DMS 273 treated with DMSO at 0.1 percent for 48 hours (cell line): Measurements from ENCODE around the gene SCAPER.

Experiments
- DNase-seq: peaks from one replicate; lab custom pipeline; 2025; lab: John Stamatoyannopoulos, UW

Gene SCAPER

DNA sequence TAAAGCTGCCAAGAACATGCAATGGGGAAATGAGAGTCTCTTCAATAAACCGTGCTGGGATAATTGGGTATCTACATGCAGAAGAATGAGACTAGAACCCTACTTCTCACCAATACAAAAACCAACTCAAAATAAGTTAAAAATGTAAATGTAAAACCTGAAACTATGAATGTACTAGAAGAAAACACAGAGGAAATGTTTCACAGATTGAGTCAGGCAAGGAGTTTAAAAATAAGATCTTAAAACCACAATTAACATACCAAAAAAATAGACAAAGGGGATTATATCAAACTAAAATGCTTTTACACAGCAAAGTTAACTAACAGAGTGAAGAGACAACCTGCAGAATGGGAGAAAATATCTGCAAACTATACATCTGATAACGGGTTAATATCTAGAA lies 478.2 kb downstream of the SCAPER start:
- DNase-seq, result no peak

DNA sequence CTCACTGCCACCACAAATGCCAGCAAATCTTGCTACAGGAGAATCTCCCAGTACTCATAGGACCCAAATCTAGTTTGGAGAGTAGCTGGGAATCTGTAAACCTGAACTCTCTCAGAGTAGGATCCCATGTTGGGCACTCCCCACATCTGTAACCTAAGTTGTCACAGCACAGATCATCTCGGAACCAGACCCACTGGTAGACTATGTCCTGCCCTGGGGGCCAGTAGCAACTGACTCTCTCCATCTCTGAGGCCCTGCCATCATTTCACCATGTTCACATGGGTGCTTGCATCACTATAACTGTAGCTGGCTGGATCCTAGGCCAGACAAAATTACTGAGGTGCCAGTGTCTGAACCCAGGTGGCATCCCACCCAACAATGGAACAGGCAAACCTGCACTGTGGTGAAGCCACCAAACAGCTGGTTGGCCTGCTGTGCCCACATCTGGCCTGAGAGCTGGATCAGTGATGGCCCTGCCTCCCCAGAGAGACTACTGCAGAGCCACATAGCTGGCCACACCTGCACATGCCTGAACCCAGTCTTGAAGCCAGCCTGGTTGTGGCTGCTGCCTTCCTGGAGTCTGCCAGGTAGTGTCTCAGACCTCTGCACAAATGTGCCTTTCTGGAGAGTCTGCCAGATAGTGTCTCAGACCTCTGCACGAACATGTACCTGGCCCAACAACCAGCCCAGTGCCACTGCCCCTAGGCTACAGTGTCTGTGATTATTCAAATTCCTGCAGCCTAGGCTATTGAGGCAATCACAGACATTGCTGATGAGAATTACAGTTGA lies 486.6 kb downstream of the SCAPER start:
- no peak for DNase-seq

DNA sequence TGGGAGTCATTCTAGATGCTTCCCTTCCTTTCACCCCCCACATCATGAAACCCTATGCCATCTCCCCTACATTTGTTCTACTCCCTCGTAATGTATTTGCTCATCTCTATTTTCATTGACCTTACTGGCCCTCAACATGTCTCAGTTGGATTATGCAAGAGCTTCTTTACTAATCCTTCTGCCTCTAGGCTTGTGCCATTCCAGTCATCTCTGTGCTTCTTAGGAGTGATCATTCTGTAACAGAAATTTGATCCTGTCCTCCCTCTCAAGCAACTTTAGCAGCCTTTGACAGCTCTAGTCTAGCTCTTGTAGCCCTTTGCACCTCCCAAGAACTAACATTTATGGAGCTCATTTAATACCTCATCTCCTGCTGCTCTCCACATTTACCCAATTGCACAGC lies 503.9 kb downstream of the SCAPER start:
- DNase-seq, result no peak

DNA sequence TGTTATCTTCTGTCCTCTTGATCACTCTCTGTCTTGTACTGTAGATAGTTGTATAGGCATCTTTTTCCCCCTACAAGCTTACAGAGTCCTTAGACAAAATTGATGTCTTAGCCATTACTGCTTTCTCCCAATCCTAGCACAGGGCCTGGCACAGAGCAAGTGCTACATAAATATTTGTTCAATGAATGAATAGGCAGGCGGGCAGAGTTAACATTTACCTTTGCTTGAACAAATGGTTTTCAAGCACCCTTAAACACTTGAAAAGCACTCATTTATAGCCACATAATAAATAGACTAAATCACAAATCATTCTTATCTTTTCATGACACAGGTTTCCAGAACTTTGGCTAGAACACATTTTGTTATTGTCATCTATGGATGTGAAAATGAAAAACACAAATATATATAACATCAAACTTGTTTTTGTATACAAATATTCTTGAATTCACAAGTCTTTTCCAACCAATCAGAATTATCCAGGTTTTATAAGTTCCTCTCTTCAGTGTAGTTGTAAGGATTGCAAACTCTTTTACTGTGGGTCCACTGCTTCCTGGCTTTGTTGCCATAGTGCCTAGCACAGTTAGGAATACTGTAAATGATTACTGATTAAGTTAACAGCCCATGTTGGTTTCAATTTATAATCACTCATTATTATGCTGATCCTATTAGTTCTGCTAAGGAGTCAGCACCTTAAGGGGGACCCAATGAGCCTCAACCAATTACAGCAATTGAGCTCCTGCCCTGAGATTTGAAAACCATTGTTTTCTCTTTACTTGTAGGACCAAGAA lies 506.6 kb downstream of the SCAPER start:
- no peak for DNase-seq

DNA sequence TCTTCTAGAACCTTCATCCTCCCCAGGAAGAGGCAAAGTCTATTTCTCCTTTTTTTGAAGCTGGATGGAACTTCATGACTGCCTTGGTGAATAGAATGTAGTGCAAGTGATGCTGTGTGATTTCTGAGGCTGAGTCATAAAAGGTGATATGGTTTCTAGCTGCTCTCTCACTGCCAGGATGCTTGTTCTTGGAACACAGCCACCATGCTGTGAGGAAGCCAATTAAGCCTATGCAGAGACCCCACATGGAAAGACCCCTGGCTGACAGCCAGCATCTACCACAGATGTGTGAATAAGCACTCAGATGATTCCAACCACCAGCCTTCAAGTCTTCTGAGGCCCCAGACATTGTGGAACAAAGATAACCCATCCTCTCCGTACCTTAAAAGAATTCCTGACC lies 511.5 kb downstream of the SCAPER start:
- DNase-seq, result peak; percentile 25

DNA sequence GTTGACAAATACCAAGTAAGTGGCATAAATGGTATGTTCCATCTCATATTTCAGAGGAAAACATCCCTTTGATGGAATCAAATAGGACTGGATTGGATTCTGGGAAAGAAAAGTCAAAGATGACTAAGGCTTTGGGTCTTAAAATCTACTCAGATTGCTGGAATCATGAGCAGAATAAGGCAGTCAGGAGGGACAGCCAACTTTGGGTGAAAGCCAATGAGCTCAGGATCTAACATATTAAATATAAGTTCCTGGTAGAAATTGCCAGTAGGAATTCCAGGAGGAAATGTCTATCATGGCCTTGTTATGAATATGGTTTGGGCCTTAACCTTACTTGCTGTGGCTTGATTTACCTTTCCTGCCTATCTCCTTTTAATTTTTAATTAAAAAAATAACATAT lies 513.3 kb downstream of the SCAPER start:
- DNase-seq, result no peak

DNA sequence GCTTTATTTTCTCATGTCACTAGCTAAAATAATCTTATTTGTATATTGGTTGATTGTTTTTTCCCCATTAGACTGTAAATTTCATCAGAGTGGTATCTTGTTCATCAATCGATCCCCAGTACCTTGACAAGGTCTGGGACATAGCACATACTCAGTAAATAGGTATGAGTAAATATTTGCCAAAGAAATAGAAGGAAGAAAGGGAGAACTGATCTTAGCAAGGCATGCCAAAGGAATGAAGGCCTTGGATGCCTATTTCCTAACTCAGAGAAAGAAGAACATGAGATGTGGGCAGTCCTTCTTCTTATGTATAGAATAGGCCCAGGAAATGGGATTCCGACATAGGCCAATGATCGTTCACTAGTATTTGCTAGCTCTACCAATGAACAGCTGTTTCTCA lies 513.8 kb downstream of the SCAPER start:
- DNase-seq, result no peak

DNA sequence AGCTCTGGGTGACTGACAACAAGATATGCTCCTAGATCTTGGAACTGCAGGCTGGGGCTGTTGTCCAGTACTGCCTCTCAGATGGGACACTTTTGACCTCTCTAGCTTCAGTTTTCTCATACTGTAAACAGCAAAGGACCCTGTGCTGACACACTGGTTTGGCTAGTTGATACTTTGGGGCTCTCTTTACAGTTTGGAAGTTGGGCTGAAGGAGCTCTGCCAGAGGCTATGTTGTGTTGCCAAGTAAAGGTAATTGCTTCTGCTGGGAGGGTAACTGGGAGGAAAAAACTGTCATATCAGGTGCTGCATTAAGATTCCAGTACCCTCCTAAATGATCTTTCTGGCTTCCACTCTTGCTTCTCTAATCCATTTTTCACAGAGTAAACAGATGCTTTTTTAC lies 514.6 kb downstream of the SCAPER start:
- no peak for DNase-seq

DNA sequence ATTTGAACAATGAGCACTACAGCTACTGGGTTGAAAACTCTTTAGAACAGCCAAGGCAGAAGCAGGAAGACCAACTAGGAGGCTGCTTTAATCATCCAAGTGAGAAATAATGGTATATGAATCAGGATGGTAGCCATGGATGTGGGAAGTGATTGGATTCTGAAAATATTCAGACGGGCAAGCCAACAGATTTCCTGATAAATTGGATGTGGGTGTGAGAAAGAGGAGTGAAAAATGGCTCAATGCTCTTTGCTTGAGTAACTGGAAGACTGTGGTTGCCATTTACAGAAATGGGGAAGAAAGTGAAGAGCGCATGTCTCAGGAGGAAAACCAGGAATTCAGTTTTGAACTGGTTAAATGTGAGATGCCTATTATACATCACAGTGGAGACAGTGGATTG lies 518.2 kb downstream of the SCAPER start:
- no peak for DNase-seq

DNA sequence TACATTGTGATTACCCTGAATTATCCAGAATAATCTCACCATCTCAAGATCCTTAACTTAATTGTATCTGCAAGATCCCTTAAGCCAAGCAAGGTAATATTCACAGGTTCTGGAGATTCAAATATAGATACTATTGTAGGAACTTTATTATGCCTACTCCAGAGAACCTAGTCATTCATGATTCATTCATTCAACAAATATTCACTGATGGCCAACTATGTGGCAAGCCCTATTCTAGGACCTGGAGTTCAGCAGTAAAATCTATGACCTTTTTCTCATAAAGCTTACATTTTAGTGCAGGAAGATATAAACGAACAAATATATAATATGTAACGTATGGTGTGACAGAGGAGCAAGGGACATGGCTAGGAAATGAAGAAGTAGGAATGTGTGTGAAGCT lies 519.0 kb downstream of the SCAPER start:
- DNase-seq, result no peak

DNA sequence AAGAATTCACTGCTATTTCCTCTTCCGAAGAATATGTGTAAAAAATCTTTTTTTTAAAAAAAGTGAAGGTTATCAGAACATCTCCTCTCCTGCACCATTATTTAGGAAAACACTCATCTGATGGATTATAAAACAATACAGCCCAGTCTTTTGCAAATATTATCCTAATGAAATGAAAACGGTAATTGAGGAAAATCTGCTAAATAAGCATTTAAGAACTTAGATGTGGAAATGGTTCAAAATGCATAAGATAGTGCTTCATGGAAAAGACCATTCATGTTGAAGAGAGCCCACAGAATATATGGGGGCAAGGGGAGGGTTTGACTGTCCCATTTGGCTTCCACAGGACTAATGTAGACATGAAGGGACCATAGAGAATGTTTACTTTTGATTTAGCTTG lies 520.7 kb downstream of the SCAPER start:
- DNase-seq, result no peak

DNA sequence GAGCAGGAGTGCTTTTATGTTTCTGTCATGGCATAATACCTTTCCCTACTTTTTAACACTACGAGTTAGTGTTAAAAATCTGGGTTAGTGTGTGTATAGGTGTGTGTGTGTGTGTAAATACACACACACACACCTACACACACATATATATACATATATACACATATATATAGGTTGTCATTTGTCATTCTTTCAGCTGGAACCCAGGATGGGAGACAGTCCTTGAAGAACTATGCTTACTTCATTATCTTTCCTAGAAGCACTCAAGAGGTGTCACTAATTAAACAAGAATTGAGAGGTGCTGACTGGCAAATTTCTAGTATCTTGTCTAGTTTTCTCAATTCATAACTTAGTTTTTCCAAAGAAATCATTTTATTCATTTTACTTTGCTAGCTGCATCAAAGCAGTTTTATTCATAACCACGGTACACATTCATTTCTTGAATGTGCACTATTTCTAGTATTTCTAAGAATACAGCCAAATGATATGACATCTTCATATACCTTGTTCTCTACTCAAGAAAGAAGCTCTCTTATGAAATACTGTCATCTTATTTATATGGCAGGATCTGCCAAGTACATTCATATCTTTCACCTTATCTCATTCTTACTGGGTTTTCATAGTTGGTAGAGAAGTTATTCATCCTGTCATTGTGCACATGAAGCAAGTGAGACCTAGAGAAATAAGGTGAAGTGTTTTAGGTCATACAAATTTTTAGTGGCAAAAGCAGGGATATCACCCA lies 522.0 kb downstream of the SCAPER start:
- DNase-seq, result no peak

DNA sequence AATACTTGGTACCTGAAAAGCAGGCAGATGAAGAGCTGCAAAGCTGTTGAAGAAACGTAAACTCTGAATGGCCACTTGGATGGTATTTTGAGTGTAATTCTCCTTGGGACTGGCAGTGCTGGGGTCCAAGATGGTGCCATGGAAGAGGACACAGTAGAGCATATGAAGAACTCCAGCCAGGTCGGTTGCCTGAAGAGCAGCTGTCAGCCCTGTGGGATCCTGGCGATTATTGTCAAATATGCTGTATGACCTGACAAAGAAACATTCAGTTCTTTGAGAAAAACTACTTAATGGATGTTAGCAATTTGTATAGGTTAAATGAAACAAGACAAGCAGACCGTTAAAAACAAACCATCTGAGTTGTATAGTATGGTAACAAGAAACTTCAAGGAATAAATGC lies 523.8 kb downstream of the SCAPER start:
- DNase-seq, result no peak

DNA sequence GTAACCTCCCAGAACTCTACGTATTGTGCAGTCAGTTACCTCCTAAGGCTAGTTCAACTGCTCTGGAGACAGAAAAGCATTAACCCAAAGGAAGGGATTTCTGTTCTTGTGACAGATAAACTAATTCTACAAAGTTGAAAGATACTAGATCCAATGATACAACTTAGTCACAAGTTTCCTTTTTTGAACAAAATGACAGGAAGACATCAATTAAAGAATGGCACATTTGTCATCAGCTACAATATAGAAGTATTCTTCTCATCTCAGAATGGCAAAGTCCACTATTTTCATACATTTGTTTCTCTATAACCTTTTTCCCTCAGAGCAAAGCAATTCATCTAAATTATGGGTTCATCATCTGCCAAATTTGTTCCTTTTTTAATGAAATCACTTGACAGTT lies 524.9 kb downstream of the SCAPER start:
- DNase-seq, result no peak

DNA sequence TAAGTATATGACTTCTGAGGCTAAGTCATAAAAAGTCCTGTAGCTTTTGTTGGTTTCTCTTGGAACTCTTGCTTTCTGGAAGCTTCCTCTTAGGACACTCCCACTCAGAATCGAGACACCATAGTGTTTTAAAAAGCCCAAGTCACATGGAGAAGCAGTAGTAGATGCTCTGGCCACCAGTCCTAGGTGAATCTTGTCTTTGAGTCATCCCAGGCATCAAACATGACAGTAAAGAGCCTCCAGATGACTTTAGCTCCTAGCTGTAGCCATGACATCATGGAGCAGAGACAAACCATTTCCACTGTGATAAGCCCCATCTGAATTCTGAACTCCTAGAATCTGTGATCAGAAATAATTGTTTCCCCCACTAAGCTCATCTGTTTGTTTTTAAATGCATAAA lies 526.4 kb downstream of the SCAPER start:
- DNase-seq, result no peak

DNA sequence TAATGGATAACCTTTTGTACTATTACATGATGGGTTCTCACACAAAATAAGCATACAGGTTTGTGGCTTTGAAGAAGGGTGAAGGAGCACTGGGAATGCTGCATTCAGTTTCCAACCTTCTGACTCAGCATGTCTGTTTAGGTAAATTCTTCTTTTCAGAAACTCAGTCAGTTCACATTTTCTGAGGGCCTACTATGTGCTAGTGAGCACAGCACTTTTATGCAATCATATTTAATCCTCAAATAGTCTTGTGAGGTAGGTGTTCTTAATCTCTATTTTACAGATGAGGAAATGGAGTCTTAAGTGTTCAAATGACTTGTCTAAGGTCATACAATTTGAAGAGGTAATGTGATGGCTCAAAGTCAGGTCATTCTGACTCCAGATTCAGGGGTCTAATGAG lies 527.4 kb downstream of the SCAPER start:
- no peak for DNase-seq

DNA sequence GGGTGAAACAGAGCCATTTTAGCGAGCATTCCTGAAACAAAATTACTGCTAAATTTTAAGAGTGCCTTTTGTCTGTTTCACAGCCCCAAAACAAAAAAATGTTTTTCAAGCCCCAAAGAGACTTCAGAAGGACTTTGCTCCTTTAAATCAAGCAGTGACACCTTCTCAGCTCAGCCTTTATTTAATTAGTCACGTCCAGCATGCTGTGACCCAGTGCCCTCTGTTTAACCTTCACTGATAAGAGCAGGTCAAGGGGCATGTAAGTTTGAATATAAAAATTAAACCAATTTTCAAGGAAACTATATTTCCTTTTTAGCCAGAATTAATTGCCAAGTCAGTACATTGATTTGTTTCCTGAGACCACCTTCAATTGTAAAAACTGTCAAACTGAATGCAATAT lies 527.9 kb downstream of the SCAPER start:
- DNase-seq, result no peak

DNA sequence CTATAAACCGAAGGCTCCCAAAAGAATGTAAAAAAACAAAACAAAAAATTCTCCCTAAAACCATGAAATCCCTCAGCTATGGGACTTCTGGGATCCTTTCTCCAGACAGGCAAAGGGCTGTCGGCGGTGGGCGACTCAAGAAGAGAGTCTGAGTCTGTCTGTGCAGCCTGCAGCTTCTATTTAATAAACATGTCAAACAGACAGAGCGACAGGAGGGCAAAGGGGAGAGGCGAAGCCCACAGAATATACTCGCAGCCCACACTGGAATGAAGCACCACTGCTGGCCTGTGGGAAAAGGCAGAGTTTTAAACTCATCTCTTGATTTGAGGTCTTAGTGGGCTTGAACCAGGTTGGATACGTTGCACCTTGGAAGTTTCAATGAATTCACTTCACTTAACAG lies 528.3 kb downstream of the SCAPER start:
- no peak for DNase-seq

DNA sequence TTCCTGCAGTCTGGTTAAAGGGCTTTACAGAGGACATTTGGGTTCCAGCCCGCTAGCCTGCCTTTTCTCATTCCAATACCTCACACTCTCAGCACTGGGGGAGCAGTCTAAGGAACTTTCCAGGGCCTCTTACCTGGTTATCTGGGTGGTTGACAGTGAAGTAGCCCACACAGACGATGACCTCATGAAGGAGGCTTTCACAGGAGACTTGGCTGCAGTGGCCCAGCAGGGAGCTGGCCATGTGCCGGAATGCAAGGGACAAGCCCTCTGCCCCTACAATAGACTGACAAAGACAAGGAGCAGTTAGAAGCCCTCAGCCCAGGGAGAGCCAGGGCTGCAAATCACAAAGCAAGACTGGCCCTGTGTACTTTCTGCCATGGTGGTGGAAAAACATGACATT lies 529.1 kb downstream of the SCAPER start:
- no peak for DNase-seq

DNA sequence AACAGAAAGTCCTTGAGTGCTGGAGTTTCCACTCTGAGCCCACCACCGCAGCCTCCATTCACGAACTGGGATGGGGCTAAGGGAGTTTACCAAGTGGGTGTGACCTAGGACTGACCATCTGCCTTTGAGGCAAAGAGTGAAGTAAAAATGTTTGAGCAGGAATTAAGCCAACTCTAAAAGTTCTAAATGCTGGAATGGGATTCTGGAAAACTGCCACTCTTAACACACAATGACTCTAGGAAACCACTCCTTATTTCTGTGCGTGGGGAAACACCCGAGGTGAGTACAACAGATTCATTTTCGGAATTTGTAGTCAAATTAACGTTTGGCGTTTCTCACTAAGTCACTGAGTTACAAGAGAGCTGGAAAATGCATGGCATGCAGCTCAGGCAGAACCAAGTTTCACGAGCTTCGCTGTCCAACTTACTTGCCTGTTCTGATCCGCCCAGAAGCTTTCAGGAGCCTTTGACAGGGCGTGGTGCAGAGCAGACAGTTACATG lies 537.0 kb downstream of the SCAPER start:
- DNase-seq, result no peak

DNA sequence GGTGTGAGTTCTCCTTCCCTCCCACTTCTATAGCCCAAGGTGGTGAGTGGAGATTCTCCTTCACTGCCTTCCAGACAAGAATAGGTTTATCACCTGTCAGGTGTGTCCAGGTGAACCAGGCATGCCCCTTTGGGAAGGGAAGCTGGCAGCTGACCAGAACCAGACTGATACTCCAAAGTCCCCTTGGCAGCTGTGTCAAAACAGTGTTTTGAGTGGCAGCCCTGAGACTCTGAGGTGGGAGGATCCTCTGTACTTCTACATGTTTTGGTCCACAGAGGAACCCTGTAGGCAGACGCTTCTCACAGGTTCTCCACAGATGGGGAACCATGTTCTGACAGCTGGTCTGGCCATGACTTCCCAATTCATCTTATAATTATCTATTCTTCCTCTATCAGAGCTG lies 538.4 kb downstream of the SCAPER start:
- no peak for DNase-seq

DNA sequence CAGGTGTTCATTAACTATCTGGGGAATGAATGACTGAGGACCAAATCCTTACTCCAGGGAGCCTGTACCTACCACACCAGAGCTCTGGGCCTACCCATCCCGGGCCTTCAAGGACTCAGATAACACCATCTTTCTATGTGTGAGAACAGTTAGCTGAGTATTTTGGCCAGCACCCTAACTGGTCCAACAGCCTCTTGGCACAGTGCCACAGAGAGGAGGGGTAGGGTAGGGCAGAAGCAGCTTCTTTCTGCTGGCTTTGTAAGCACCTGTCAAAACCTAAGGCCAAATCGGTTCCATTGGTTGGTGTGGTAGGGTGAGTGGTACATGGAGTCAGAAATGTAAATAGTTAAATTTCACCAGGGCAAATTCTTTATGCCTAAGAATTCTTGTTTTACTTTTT lies 541.9 kb downstream of the SCAPER start:
- no peak for DNase-seq

DNA sequence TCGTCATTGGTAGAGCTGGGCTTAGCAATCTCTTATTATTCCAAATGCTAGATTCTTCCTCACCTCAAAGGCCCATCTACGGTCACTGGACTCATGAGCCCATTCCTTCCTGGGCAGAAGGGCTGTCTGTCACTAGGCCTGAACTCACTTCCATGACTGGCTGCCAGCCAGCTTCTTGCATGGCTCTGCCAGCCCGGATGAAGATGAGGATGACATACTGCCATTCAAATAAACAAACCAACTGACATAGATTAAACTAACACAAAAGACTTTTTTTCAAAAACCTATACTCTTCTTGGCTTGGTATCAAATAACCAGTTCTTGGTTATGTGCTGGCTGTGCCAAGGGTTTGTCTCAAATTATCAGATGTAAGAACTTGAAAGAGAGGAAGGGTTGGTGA lies 544.7 kb downstream of the SCAPER start:
- DNase-seq, result no peak
